Measurements from ENCODE around the gene CEP120.
"Not testable (repeated sequence)": the region's sequence is repeated elsewhere in the genome, so short reads cannot be mapped to it uniquely, and the experiment has no call there.

Gene CEP120

GRCh38 chr5:123423278-123424149 is at the start of gene CEP120:
CEP120 (minus strand) TSS chr5:123423403; CDS start chr5:123422998, 405 bp downstream.
- DNase-seq (ENCODE audit: low read depth), result peak; percentile 99

GRCh38 chr5:123472150-123472924 is 49.1 kb upstream of the CEP120 start:
- DNase-seq (ENCODE audit: low read depth), result no peak

GRCh38 chr5:123471385-123471784 is 48.2 kb upstream of the CEP120 start:
- DNase-seq (ENCODE audit: low read depth), result no peak

- DNase-seq (ENCODE audit: low read depth), result not testable (repeated sequence)
These were observed 43.6 kb upstream of the CEP120 start for GRCh38 chr5:123466839-123467238.

GRCh38 chr5:123460296-123460729 is 37.1 kb upstream of the CEP120 start:
- no peak for DNase-seq (ENCODE audit: low read depth)

- DNase-seq (ENCODE audit: low read depth), result not testable (repeated sequence)
These were observed 35.8 kb upstream of the CEP120 start for GRCh38 chr5:123458994-123459393.

GRCh38 chr5:123456242-123456641 is 33.0 kb upstream of the CEP120 start:
- DNase-seq (ENCODE audit: low read depth), result no peak

GRCh38 chr5:123455640-123456039 is 32.4 kb upstream of the CEP120 start:
- DNase-seq (ENCODE audit: low read depth), result no peak

- DNase-seq (ENCODE audit: low read depth), result no peak
These were observed 31.9 kb upstream of the CEP120 start for GRCh38 chr5:123455095-123455494.

- peak; percentile 3 for DNase-seq (ENCODE audit: low read depth)
These were observed 31.2 kb upstream of the CEP120 start for GRCh38 chr5:123454259-123454911.

GRCh38 chr5:123452401-123452800 is 29.2 kb upstream of the CEP120 start:
- no peak for DNase-seq (ENCODE audit: low read depth)

- no peak for DNase-seq (ENCODE audit: low read depth)
These were observed 27.8 kb upstream of the CEP120 start for GRCh38 chr5:123451047-123451446.

- DNase-seq (ENCODE audit: low read depth), result no peak
These were observed 27.4 kb upstream of the CEP120 start for GRCh38 chr5:123450640-123451039.

GRCh38 chr5:123450114-123450513 is 26.9 kb upstream of the CEP120 start:
- DNase-seq (ENCODE audit: low read depth), result no peak

- DNase-seq (ENCODE audit: low read depth), result no peak
These were observed 26.3 kb upstream of the CEP120 start for GRCh38 chr5:123449424-123449974.

GRCh38 chr5:123448743-123449142 is 25.5 kb upstream of the CEP120 start:
- no peak for DNase-seq (ENCODE audit: low read depth)

- no peak for DNase-seq (ENCODE audit: low read depth)
These were observed 24.9 kb upstream of the CEP120 start for GRCh38 chr5:123448017-123448617.

GRCh38 chr5:123444016-123444415 is 20.8 kb upstream of the CEP120 start:
- DNase-seq (ENCODE audit: low read depth), result no peak

GRCh38 chr5:123441408-123441807 is 18.2 kb upstream of the CEP120 start:
- no peak for DNase-seq (ENCODE audit: low read depth)

GRCh38 chr5:123440456-123441181 is 17.4 kb upstream of the CEP120 start:
- no peak for DNase-seq (ENCODE audit: low read depth)

- DNase-seq (ENCODE audit: low read depth), result peak; percentile 17
These were observed 16.5 kb upstream of the CEP120 start for GRCh38 chr5:123439709-123440108.

All from fibroblast of gingiva (primary cell).